ENCODE measurements around the gene DTNBP1.

Gene DTNBP1

GRCh38 chr6:15522026-15522425, 140.8 kb downstream of the DTNBP1 start:
- TF ChIP-seq CTCF (IDR thresholded peaks at IDR 0.05; ENCODE audit: extremely low read depth, insufficient read depth, missing control alignments), result no peak
- no peak for DNase-seq (ENCODE audit: low spot score)
- in situ Hi-C loops (cut with MboI; ENCODE audit: low pct_unique_long_range_greater_than_20kb, low sequenced_read_pairs, unreplicated experiment), result no loop called here

- in situ Hi-C loops (cut with MboI; ENCODE audit: low pct_unique_long_range_greater_than_20kb, low sequenced_read_pairs, unreplicated experiment), result no loop called here
- no peak for DNase-seq (ENCODE audit: low spot score)
- no peak for TF ChIP-seq CTCF (IDR thresholded peaks at IDR 0.05; ENCODE audit: extremely low read depth, insufficient read depth, missing control alignments)
These were observed 141.2 kb downstream of the DTNBP1 start for GRCh38 chr6:15521582-15521981.

- TF ChIP-seq CTCF (IDR thresholded peaks at IDR 0.05; ENCODE audit: extremely low read depth, insufficient read depth, missing control alignments), result no peak
- in situ Hi-C loops (cut with MboI; ENCODE audit: low pct_unique_long_range_greater_than_20kb, low sequenced_read_pairs, unreplicated experiment), result no loop called here
- no peak for DNase-seq (ENCODE audit: low spot score)
These were observed 142.1 kb downstream of the DTNBP1 start for GRCh38 chr6:15520626-15521203.

GRCh38 chr6:15519681-15520080, 143.1 kb downstream of the DTNBP1 start:
- in situ Hi-C loops (cut with MboI; ENCODE audit: low pct_unique_long_range_greater_than_20kb, low sequenced_read_pairs, unreplicated experiment), result no loop called here
- TF ChIP-seq CTCF (IDR thresholded peaks at IDR 0.05; ENCODE audit: extremely low read depth, insufficient read depth, missing control alignments), result no peak
- no peak for DNase-seq (ENCODE audit: low spot score)

- DNase-seq (ENCODE audit: low spot score), result no peak
- in situ Hi-C loops (cut with MboI; ENCODE audit: low pct_unique_long_range_greater_than_20kb, low sequenced_read_pairs, unreplicated experiment), result no loop called here
- no peak for TF ChIP-seq CTCF (IDR thresholded peaks at IDR 0.05; ENCODE audit: extremely low read depth, insufficient read depth, missing control alignments)
These were observed 143.9 kb downstream of the DTNBP1 start for GRCh38 chr6:15518878-15519277.

GRCh38 chr6:15518057-15518456, 144.8 kb downstream of the DTNBP1 start:
- DNase-seq (ENCODE audit: low spot score), result no peak
- in situ Hi-C loops (cut with MboI; ENCODE audit: low pct_unique_long_range_greater_than_20kb, low sequenced_read_pairs, unreplicated experiment), result no loop called here
- TF ChIP-seq CTCF (IDR thresholded peaks at IDR 0.05; ENCODE audit: extremely low read depth, insufficient read depth, missing control alignments), result no peak

- in situ Hi-C loops (cut with MboI; ENCODE audit: low pct_unique_long_range_greater_than_20kb, low sequenced_read_pairs, unreplicated experiment), result no loop called here
- no peak for TF ChIP-seq CTCF (IDR thresholded peaks at IDR 0.05; ENCODE audit: extremely low read depth, insufficient read depth, missing control alignments)
- DNase-seq (ENCODE audit: low spot score), result no peak
These were observed 145.2 kb downstream of the DTNBP1 start for GRCh38 chr6:15517600-15517999.

All from GM13977 (cell line).